Measurements from ENCODE around the gene PRB3. TPM values are rescaled to one million over a fixed set of nuclear protein-coding genes. Genes with fewer than 3 reads are reported as not detected.

The PRB3 gene
- total RNA-seq, 3 donors from 2014 or later: not detected

GRCh38 chr12:11242656-11243055 lies 26.9 kb downstream of the PRB3 start:
- TF ChIP-seq CTCF (IDR thresholded peaks at IDR 0.05) (no peak), POLR2A (IDR thresholded peaks at IDR 0.05) (no peak), POLR2AphosphoS5 (IDR thresholded peaks at IDR 0.05) (no peak)
- no peaks in the 10 kb centered on the region for H3K27me3 ChIP-seq
- DNase-seq (ENCODE audit: low spot score in 2 of 2): no peak
- H3K4me3 ChIP-seq: no peak overlapping the region
- H3K36me3 ChIP-seq: no peaks in the 10 kb centered on the region
- no peaks in the 10 kb centered on the region for H3K9me3 ChIP-seq
- no peak overlapping the region for H3K27ac ChIP-seq
- intact Hi-C loops (cut with DNase I; ENCODE audit: low total_unique reads): no loop called here
- H3K4me1 ChIP-seq: no peaks in the 10 kb centered on the region

GRCh38 chr12:11240348-11240930 lies 29.1 kb downstream of the PRB3 start:
- Histone ChIP-seq H3K4me3 (no peak overlapping the region), H3K4me1 (no peaks in the 10 kb centered on the region), H3K36me3 (no peaks in the 10 kb centered on the region), H3K9me3 (no peaks in the 10 kb centered on the region), H3K27me3 (no peaks in the 10 kb centered on the region), H3K27ac (no peak overlapping the region)
- intact Hi-C loops (cut with DNase I; ENCODE audit: low total_unique reads): no loop called here
- no peak for DNase-seq (ENCODE audit: low spot score in 2 of 2)
- no peak for TF ChIP-seq POLR2A (IDR thresholded peaks at IDR 0.05)
- no peak for TF ChIP-seq CTCF (IDR thresholded peaks at IDR 0.05)

GRCh38 chr12:11238275-11238674 lies 31.2 kb downstream of the PRB3 start:
- DNase-seq (ENCODE audit: low spot score in 2 of 2): no peak

GRCh38 chr12:11233532-11233931 lies 36.0 kb downstream of the PRB3 start:
- no peak overlapping the region for H3K4me3 ChIP-seq
- H3K27me3 ChIP-seq: no peaks in the 10 kb centered on the region
- no peak overlapping the region for H3K27ac ChIP-seq
- DNase-seq (ENCODE audit: low spot score in 2 of 2): no peak
- intact Hi-C loops (cut with DNase I; ENCODE audit: low total_unique reads): no loop called here
- H3K36me3 ChIP-seq: no peaks in the 10 kb centered on the region
- TF ChIP-seq POLR2A (IDR thresholded peaks at IDR 0.05): no peak
- no peak for TF ChIP-seq POLR2AphosphoS5 (IDR thresholded peaks at IDR 0.05)
- no peak for TF ChIP-seq CTCF (IDR thresholded peaks at IDR 0.05)
- H3K9me3 ChIP-seq: no peaks in the 10 kb centered on the region
- H3K4me1 ChIP-seq: no peaks in the 10 kb centered on the region

More at GRCh38 chr12:11238275-11238674, 31.2 kb downstream of the PRB3 start:
- intact Hi-C loops (cut with DNase I; ENCODE audit: low total_unique reads): no loop called here
- Histone ChIP-seq H3K9me3 (no peaks in the 10 kb centered on the region), H3K27ac (no peak overlapping the region), H3K27me3 (no peaks in the 10 kb centered on the region), H3K4me1 (no peaks in the 10 kb centered on the region), H3K4me3 (no peak overlapping the region), H3K36me3 (no peaks in the 10 kb centered on the region)
- no peak for TF ChIP-seq POLR2A (IDR thresholded peaks at IDR 0.05)
- no peak for TF ChIP-seq POLR2AphosphoS5 (IDR thresholded peaks at IDR 0.05)
- TF ChIP-seq CTCF (IDR thresholded peaks at IDR 0.05): no peak

- Histone ChIP-seq H3K36me3 (no peaks in the 10 kb centered on the region), H3K27me3 (no peaks in the 10 kb centered on the region), H3K4me1 (no peaks in the 10 kb centered on the region), H3K27ac (no peak overlapping the region), H3K4me3 (no peak overlapping the region), H3K9me3 (no peaks in the 10 kb centered on the region)
- intact Hi-C loops (cut with DNase I; ENCODE audit: low total_unique reads): no loop called here
- DNase-seq (ENCODE audit: low spot score in 2 of 2): no peak
- TF ChIP-seq POLR2AphosphoS5 (IDR thresholded peaks at IDR 0.05) (no peak), CTCF (IDR thresholded peaks at IDR 0.05) (peak in 1 of 3 donors; percentile 37), POLR2A (IDR thresholded peaks at IDR 0.05) (no peak)
These were observed 41.1 kb downstream of the PRB3 start for GRCh38 chr12:11228296-11228879.
